PC-3 (cell line): ENCODE results near the gene FBXO24. TPM values are rescaled to one million over a fixed set of nuclear protein-coding genes. Genes with fewer than 3 reads are reported as not detected.

Experiments used
- ATAC-seq: fragments of 200-7000 bp; cut with Tn5 transposase; 2 replicates; pipeline ENCODE4 v1.9.1; 2020; ENCODE audit warnings: mild to moderate bottlenecking, moderate library complexity
- BruUV-seq: library from RNA; stranded (reverse); fragments of 400-500 nt; replicated peaks from 2 replicates; lab custom pipeline; 2021; lab: Mats Ljungman, UMichigan
- CTCF ChIA-PET: fragments of 300-600 bp; sonication (Branson Sonifier 250); formaldehyde crosslinking; loops from one replicate; lab custom pipeline; 2022; ENCODE audit warnings: antibody characterized with exemption; lab: Charles Lee
- POLR2A ChIA-PET: fragments of 300-600 bp; sonication (Branson Sonifier 250); formaldehyde crosslinking; loops from one replicate; lab custom pipeline; 2022; ENCODE audit warnings: antibody characterized with exemption; ENCODE audit not compliant: unreplicated experiment; lab: Charles Lee
- DNase-seq: peaks from one replicate; pipeline ENCODE4 v3.0.0-alpha.2; 2015
- H2AFZ ChIP-seq: fragments of 300-600 bp; sonication (generic); 2 replicates; pipeline ENCODE4 v1.6.0; 2016; ENCODE audit warnings: antibody characterized with exemption, low read length
- H3F3A ChIP-seq: fragments of 300-600 bp; sonication (generic); one replicate; pipeline ENCODE4 v1.6.0; 2017; ENCODE audit warnings: antibody characterized with exemption, low read length, control low read depth, mild to moderate bottlenecking; ENCODE audit not compliant: unreplicated experiment
- H3K27ac ChIP-seq: fragments of 300-600 bp; sonication (generic); 2 replicates; pipeline ENCODE4 v1.5.1; 2016; ENCODE audit warnings: mild to moderate bottlenecking, low read length
- H3K27me3 ChIP-seq: fragments of 300-600 bp; sonication (generic); 2 replicates; pipeline ENCODE4 v1.6.1; 2016; ENCODE audit warnings: low read length, mixed read lengths
- H3K36me3 ChIP-seq: fragments of 300-600 bp; sonication (generic); 2 replicates; pipeline ENCODE4 v1.6.1; 2016; ENCODE audit warnings: low read depth, mixed run types, low read length, mixed read lengths
- H3K4me1 ChIP-seq: fragments of 300-600 bp; sonication (generic); 2 replicates; pipeline ENCODE4 v1.5.1; 2016; ENCODE audit warnings: low read length; ENCODE audit not compliant: insufficient read depth
- H3K4me2 ChIP-seq: fragments of 300-600 bp; sonication (generic); 2 replicates; pipeline ENCODE4 v1.6.0; 2016; ENCODE audit warnings: low read length
- H3K4me3 ChIP-seq: fragments of 300-600 bp; sonication (generic); 2 replicates; pipeline ENCODE4 v1.5.1; 2016; ENCODE audit warnings: mild to moderate bottlenecking, low read length, mixed read lengths
- H3K79me2 ChIP-seq: fragments of 300-600 bp; sonication (generic); 2 replicates; pipeline ENCODE4 v1.6.1; 2017; ENCODE audit warnings: low read length, mixed read lengths
- H3K9ac ChIP-seq: fragments of 300-600 bp; sonication (generic); 2 replicates; pipeline ENCODE4 v1.6.0; 2016; ENCODE audit warnings: mild to moderate bottlenecking, low read length
- H3K9me2 ChIP-seq: fragments of 300-600 bp; sonication (generic); replicated peaks from 2 replicates; pipeline ENCODE4 v1.6.1; 2016; ENCODE audit warnings: mixed run types, low read length, mixed read lengths
- H3K9me3 ChIP-seq: fragments of 300-600 bp; sonication (generic); 2 replicates; pipeline ENCODE4 v1.6.1; 2016; ENCODE audit warnings: low read length, mixed read lengths
- H4K20me1 ChIP-seq: fragments of 300-600 bp; sonication (generic); 2 replicates; pipeline ENCODE4 v1.6.1; 2016; ENCODE audit warnings: low read length, mixed read lengths
- EZH2 ChIP-seq: fragments of 300-600 bp; sonication (generic); IDR thresholded peaks from one replicate; pipeline ENCODE4 v1.6.1; 2017; ENCODE audit warnings: antibody characterized with exemption, mild to moderate bottlenecking, low read length; ENCODE audit not compliant: unreplicated experiment
- EZH2phosphoT487 ChIP-seq: fragments of 300-600 bp; sonication (generic); IDR thresholded peaks from 2 replicates; pipeline ENCODE4 v1.6.1; 2018; ENCODE audit warnings: mild to moderate bottlenecking, antibody characterized with exemption, low read length, borderline replicate concordance
- intact Hi-C: fragments of 100-400 bp; cut with micrococcal nuclease; formaldehyde crosslinking; loops from 2 replicates; pipeline ENCODE4 v1.9.0; 2023
- total RNA-seq: library from RNA; depleted of rRNA; stranded (reverse); fragments of >200 nt; gene quantifications from 2 replicates; pipeline ENCODE4 v1.2.3, GENCODE V29; 2014
- TF ChIP-seq, protein P1 (sequence below): fragments of 300-600 bp; sonication (generic); conservative IDR thresholded peaks from 2 replicates; pipeline ENCODE4 v1.5.1; 2017; ENCODE audit warnings: antibody characterized with exemption, low read depth, mild to moderate bottlenecking, low read length

The FBXO24 gene
- total RNA-seq, 1 experiment from 2014 or later = 0.40 TPM

DNA sequence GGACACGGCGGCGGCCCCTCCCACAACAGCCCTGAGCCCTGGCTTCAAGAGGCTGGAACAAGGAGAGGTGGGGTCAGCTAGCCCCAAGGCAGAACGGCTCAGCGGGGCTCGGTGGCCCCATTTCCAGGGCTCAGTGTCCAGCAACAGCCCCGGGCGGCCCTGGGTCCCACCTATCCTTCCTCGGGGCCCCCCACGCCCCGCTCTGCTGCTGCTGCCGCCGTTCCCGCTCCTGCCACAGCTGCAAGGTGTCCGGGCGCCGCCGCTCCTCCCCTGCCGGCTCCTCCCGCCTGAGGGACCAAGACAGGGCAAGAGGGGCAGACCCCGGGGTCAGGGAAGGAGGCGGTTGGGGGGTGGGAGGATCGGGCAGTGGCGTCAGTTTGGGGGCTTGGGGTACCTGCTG lies 9.0 kb upstream of the FBXO24 start:
- Histone ChIP-seq H3K9me2 (no peaks in the 10 kb centered on the region), H3K27ac (no peak overlapping the region), H3K79me2 (no peaks in the 10 kb centered on the region), H4K20me1 (no peaks in the 10 kb centered on the region), H3K9ac (no peak overlapping the region), H3K9me3 (no peaks in the 10 kb centered on the region), H3K4me1 (no peaks in the 10 kb centered on the region), H3F3A (no peaks in the 10 kb centered on the region), H3K36me3 (peaks cover 14% of the 10 kb centered on the region; the same call in 1 of the 2 replicates), H3K4me2 (no peak overlapping the region), H3K27me3 (no peaks in the 10 kb centered on the region), H3K4me3 (no peak overlapping the region), H2AFZ (no peak overlapping the region)
- TF ChIP-seq EZH2phosphoT487 (no peak), EZH2 (no peak)
- TF ChIP-seq, protein P1, sequence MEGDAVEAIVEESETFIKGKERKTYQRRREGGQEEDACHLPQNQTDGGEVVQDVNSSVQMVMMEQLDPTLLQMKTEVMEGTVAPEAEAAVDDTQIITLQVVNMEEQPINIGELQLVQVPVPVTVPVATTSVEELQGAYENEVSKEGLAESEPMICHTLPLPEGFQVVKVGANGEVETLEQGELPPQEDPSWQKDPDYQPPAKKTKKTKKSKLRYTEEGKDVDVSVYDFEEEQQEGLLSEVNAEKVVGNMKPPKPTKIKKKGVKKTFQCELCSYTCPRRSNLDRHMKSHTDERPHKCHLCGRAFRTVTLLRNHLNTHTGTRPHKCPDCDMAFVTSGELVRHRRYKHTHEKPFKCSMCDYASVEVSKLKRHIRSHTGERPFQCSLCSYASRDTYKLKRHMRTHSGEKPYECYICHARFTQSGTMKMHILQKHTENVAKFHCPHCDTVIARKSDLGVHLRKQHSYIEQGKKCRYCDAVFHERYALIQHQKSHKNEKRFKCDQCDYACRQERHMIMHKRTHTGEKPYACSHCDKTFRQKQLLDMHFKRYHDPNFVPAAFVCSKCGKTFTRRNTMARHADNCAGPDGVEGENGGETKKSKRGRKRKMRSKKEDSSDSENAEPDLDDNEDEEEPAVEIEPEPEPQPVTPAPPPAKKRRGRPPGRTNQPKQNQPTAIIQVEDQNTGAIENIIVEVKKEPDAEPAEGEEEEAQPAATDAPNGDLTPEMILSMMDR = no peak
- no TSS peak for BruUV-seq
- intact Hi-C loops = no loop called here
- ChIA-PET POLR2A (no interaction called here), CTCF (no interaction called here)
- no peak for ATAC-seq
- no peak for DNase-seq

DNA sequence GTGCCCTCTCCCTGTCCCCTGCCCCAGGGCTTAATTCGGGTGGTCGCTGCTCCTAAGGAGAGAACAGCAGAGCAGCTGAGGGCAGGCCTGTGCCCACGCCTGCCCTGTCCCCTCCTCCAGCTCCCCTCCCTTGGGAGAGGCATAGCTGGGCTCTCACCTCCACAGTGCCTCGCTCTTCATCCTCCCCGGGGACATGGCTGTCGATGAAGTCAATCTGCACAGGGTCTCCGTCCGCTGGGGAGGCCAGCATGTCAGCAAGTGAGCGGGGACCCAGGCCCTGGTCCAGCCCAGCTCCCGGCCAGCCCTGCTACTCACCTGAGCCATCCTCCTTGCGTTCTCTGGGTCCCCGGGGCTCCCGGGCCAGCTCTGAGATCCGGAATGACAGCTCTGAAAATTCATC lies 8.6 kb upstream of the FBXO24 start:
- no peak for ATAC-seq
- BruUV-seq = no TSS peak
- no peaks in the 10 kb centered on the region for H3K9me2 ChIP-seq
- H3K36me3 ChIP-seq = peaks cover 14% of the 10 kb centered on the region; the same call in 1 of the 2 replicates
- H3K79me2 ChIP-seq = no peaks in the 10 kb centered on the region
- H3K27me3 ChIP-seq = no peaks in the 10 kb centered on the region
- H3F3A ChIP-seq = no peaks in the 10 kb centered on the region
- H3K27ac ChIP-seq = no peak overlapping the region
- no peak overlapping the region for H3K4me3 ChIP-seq
- no peak overlapping the region for H3K9ac ChIP-seq
- intact Hi-C loops = no loop called here
- H4K20me1 ChIP-seq = no peaks in the 10 kb centered on the region
- H3K4me1 ChIP-seq = no peaks in the 10 kb centered on the region
- DNase-seq = no peak
- no peak overlapping the region for H3K4me2 ChIP-seq
- TF ChIP-seq, protein P1 = no peak
- TF ChIP-seq EZH2 (no peak), EZH2phosphoT487 (no peak)
- H3K9me3 ChIP-seq = no peaks in the 10 kb centered on the region
- ChIA-PET POLR2A (no interaction called here), CTCF (no interaction called here)
- H2AFZ ChIP-seq = no peak overlapping the region

DNA sequence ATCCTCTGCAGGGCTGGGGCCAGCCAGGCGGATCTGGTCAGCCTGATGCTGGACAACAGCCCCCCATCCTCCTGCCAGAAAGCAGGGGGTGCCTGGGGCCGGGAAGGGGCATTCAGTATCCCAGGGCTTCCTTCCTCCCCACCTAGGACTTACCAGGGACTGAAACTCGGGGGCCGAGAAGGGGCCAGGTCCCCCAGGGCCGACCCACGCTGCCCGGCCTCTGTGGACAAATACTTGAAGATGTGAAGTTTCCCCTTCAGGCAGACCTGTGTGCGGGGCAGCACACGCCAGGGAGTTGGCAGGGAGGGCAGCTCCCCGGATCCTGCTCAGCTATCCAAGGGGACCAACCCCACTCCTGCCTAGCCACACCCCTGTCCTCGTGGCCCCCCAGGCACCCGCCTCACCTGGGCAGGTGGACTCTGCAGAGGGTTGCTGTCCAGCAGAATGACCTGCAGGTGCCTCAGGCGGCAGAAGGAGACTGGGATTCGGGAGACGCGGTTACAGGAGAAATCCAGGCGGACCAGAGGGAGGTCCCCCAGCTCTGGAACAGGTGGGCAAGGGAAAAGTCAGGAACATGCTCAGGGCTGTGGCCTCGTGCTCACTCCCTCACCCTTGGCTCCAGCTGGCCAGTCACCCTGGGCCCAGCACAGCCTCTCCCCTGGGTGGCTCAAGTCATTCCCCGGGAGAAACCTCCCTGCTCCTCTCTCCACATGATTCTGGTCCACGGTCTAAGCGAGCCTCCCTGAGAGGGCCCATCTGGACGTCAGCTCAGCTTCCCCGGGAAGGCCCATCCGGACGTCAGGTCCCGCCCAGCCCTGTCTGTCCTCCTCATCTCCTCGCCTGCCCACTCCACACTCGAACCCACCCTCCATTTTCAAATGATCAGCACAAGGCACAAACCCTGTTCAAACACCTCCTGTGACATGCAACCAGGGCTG lies 7.6 kb upstream of the FBXO24 start:
- Histone ChIP-seq H3K4me2 (no peak overlapping the region), H3F3A (no peaks in the 10 kb centered on the region), H3K4me3 (no peak overlapping the region), H3K27ac (no peak overlapping the region), H3K4me1 (peaks cover 3% of the 10 kb centered on the region), H3K36me3 (peaks cover 14% of the 10 kb centered on the region; the same call in 1 of the 2 replicates), H3K9me2 (no peaks in the 10 kb centered on the region), H3K9me3 (no peaks in the 10 kb centered on the region), H2AFZ (no peak overlapping the region), H3K79me2 (peaks cover 5% of the 10 kb centered on the region), H3K27me3 (no peaks in the 10 kb centered on the region), H4K20me1 (no peaks in the 10 kb centered on the region), H3K9ac (no peak overlapping the region)
- ChIA-PET POLR2A (no interaction called here), CTCF (no interaction called here)
- no TSS peak for BruUV-seq
- ATAC-seq (no peak), DNase-seq (no peak)
- intact Hi-C loops = no loop called here
- TF ChIP-seq, protein P1 = no peak
- TF ChIP-seq EZH2phosphoT487 = no peak
